Thyroid gland (tissue), 4 donors: Measurements from ENCODE around the gene ZNF687. TPM values are rescaled to one million over a fixed set of nuclear protein-coding genes. Genes with fewer than 3 reads are reported as not detected.
A peak's percentile ranks its signal among the peaks of the same experiment; 100 is the strongest.

Experiments used
- DNase-seq, 2 donors: peaks; one replicate each; pipeline ENCODE4 v3.0.0-alpha.2; 2019
- H3K27ac ChIP-seq, 3 donors: fragments of 200-600 bp; sonication (generic); 1 replicate in 2 of 3; 2 replicates in 1 of 3; pipeline ENCODE4 v1.5.1; 2016 to 2019; ENCODE audit warnings: mild to moderate bottlenecking in 1 of 3, moderate library complexity in 1 of 3
- H3K27me3 ChIP-seq: fragments of 200-600 bp; sonication (generic); one replicate; pipeline ENCODE4 v1.5.1; 2019
- H3K36me3 ChIP-seq, 2 donors: fragments of 200-600 bp; sonication (generic); one replicate each; pipeline ENCODE4 v1.5.1; 2016 to 2019
- H3K4me1 ChIP-seq, 2 donors: fragments of 200-600 bp; sonication (generic); one replicate each; pipeline ENCODE4 v1.5.1; 2017 to 2019
- H3K4me3 ChIP-seq, 3 donors: fragments of 200-600 bp; sonication (generic); replicated peaks in 1 of 3; 1 replicate in 2 of 3; 2 replicates in 1 of 3; pipeline ENCODE4 v1.5.1; 2016; ENCODE audit warnings: mild to moderate bottlenecking in 1 of 3
- H3K9me3 ChIP-seq: fragments of 200-600 bp; sonication (generic); one replicate; pipeline ENCODE4 v1.5.1; 2017
- CTCF ChIP-seq, 6 experiments: fragments of 200-600 bp in 3 of 6; fragments of 450-650 bp in 3 of 6; sonication (generic) in 3 of 6; IDR thresholded peaks; one replicate each; pipeline ENCODE4 v1.5.1; 2016 to 2019; ENCODE audit warnings: antibody characterized with exemption in 6 of 6, mild to moderate bottlenecking in 2 of 6, inconsistent platforms in 1 of 6, moderate library complexity in 1 of 6
- POLR2A ChIP-seq, 2 donors: fragments of 450-650 bp; IDR thresholded peaks; one replicate each; pipeline ENCODE4 v1.6.1; 2017; ENCODE audit warnings: antibody characterized with exemption in 2 of 2, mild to moderate bottlenecking in 2 of 2, moderate library complexity in 1 of 2
- WGBS, 2 donors: methylation state at CpG; one replicate each; pipeline ENCODE4 v1.1.5; 2017; 5-methylcytosine and 5-hydroxymethylcytosine counted together
- intact Hi-C: fragments of 100-400 bp; cut with DNase I; formaldehyde crosslinking; loops from one replicate; pipeline ENCODE4 v1.15.1; 2023
- total RNA-seq, 4 donors: library from RNA; depleted of rRNA; stranded (reverse); fragments of >200 nt; gene quantifications; one replicate each; pipeline ENCODE4 v1.2.3, GENCODE V29; 2016

Gene ZNF687
- total RNA-seq, 4 donors from 2014 or later: 24.2 to 38.0 (median 33.7) TPM

GRCh38 chr1:151325231-151325630 lies 43.1 kb downstream of the ZNF687 start:
- peaks cover 16 to 46% of the 10 kb centered on the region in 2 donors for H3K4me1 ChIP-seq
- DNase-seq: no peak
- H3K36me3 ChIP-seq: no peaks in the 10 kb centered on the region
- 89 to 91% methylated on average over 7 of the region's 7 CpGs for WGBS, 2 donors
- H3K27me3 ChIP-seq: no peaks in the 10 kb centered on the region
- no peaks in the 10 kb centered on the region for H3K9me3 ChIP-seq
- intact Hi-C loops: no loop called here
- no peak overlapping the region for H3K27ac ChIP-seq
- TF ChIP-seq POLR2A (IDR thresholded peaks at IDR 0.05) (no peak), CTCF (IDR thresholded peaks at IDR 0.05) (no peak)
- no peak overlapping the region for H3K4me3 ChIP-seq

- no peaks in the 10 kb centered on the region for H3K27me3 ChIP-seq
- intact Hi-C loops: no loop called here
- TF ChIP-seq POLR2A (IDR thresholded peaks at IDR 0.05) (no peak), CTCF (IDR thresholded peaks at IDR 0.05) (no peak)
- H3K36me3 ChIP-seq: no peaks in the 10 kb centered on the region
- H3K4me1 ChIP-seq: peaks cover 14 to 40% of the 10 kb centered on the region in 2 donors
- H3K27ac ChIP-seq: peak overlapping the region in 2 of 3 donors; percentile 87 to 94
- peak overlapping the region in 1 of 3 donors; percentile 82 for H3K4me3 ChIP-seq
- 17 to 19% methylated on average over 5 of the region's 5 CpGs for WGBS, 2 donors
- DNase-seq: no peak
- no peaks in the 10 kb centered on the region for H3K9me3 ChIP-seq
These were observed 43.7 kb downstream of the ZNF687 start for GRCh38 chr1:151325646-151326429.

- Histone ChIP-seq H3K4me1 (peaks cover 10 to 36% of the 10 kb centered on the region in 2 donors), H3K36me3 (no peaks in the 10 kb centered on the region), H3K27ac (peak overlapping the region; percentile 86 to 94 (median 87)), H3K27me3 (no peaks in the 10 kb centered on the region), H3K9me3 (no peaks in the 10 kb centered on the region), H3K4me3 (peak overlapping the region; percentile 36 to 82 (median 48))
- 1% methylated on average over 12 of the region's 12 CpGs for WGBS, 2 donors
- intact Hi-C loops: no loop called here
- TF ChIP-seq POLR2A (IDR thresholded peaks at IDR 0.05): no peak
- TF ChIP-seq CTCF (IDR thresholded peaks at IDR 0.05): no peak
- DNase-seq: peak; percentile 49 to 51
These were observed 44.6 kb downstream of the ZNF687 start for GRCh38 chr1:151326619-151327222.

- H3K27ac ChIP-seq: peak within 1 kb of the TSS; percentile 86 to 94 (median 87)
- WGBS, 2 donors: 0% methylated on average over 17 to 28 of the region's 40 CpGs
- H3K4me3 ChIP-seq: peak within 1 kb of the TSS; percentile 36 to 82 (median 48)
- H3K27me3 ChIP-seq: no peaks in the 10 kb centered on the region
- H3K9me3 ChIP-seq: no peaks in the 10 kb centered on the region
- H3K36me3 ChIP-seq: no peaks in the 10 kb centered on the region
- intact Hi-C loops: no loop called here
- H3K4me1 ChIP-seq: peaks cover 10 to 36% of the 10 kb centered on the region in 2 donors
- TF ChIP-seq POLR2A (IDR thresholded peaks at IDR 0.05) (peak in 1 of 2 donors; percentile 60), CTCF (IDR thresholded peaks at IDR 0.05) (peak in 3 of 6 experiments; percentile 14 to 19 (median 17))
- peak; percentile 93 to 94 for DNase-seq
These were observed 45.3 kb downstream of the ZNF687 start, which contains the start of gene PI4KB for GRCh38 chr1:151327223-151327902. PI4KB (minus strand) TSS chr1:151327416; CDS start chr1:151316481, 10,935 bp downstream.
